Right lobe of liver (tissue), 6 donors: ENCODE data around the gene DLG2. TPM values are rescaled to one million over a fixed set of nuclear protein-coding genes. Genes with fewer than 3 reads are reported as not detected.

ENCODE experiments used
- ATAC-seq, 4 donors: fragments of 200-7000 bp; cut with Tn5 transposase; one replicate each; pipeline ENCODE4 v1.9.1; 2020; ENCODE audit warnings: mild to moderate bottlenecking in 4 of 4, moderate library complexity in 4 of 4
- DNase-seq, 3 donors: peaks; one replicate each; pipeline ENCODE4 v3.0.0-alpha.2; 2020
- H3K27ac ChIP-seq, 3 donors: fragments of 200-600 bp; one replicate each; pipeline ENCODE4 v1.8.0; 2022
- H3K27me3 ChIP-seq, 2 donors: fragments of 200-600 bp; one replicate each; pipeline ENCODE4 v1.8.0; 2022
- H3K36me3 ChIP-seq, 4 donors: fragments of 200-600 bp; sonication (generic) in 1 of 4; one replicate each; pipeline versions ENCODE4 v1.5.1 to v1.8.0; 2017 to 2022; ENCODE audit warnings: control low read depth in 1 of 4
- H3K4me1 ChIP-seq, 4 donors: fragments of 200-600 bp; sonication (generic) in 1 of 4; one replicate each; pipeline versions ENCODE4 v1.5.1 to v1.8.0; 2017 to 2022; ENCODE audit warnings: control low read depth in 1 of 4
- H3K4me3 ChIP-seq, 3 donors: fragments of 200-600 bp; one replicate each; pipeline ENCODE4 v1.8.0; 2022
- H3K9me3 ChIP-seq, 4 donors: fragments of 200-600 bp; sonication (generic) in 1 of 4; one replicate each; pipeline versions ENCODE4 v1.5.1 to v1.8.0; 2017 to 2022; ENCODE audit warnings: control low read depth in 1 of 4
- CTCF ChIP-seq, 4 donors: fragments of 200-600 bp in 3 of 4; fragments of 450-650 bp in 1 of 4; IDR thresholded peaks; one replicate each; pipeline versions ENCODE4 v1.5.1 to v1.8.0; 2016 to 2022; ENCODE audit warnings: antibody characterized with exemption in 4 of 4, mild to moderate bottlenecking in 2 of 4
- POLR2A ChIP-seq: fragments of 450-650 bp; IDR thresholded peaks from one replicate; pipeline ENCODE4 v1.6.1; 2017; ENCODE audit warnings: antibody characterized with exemption, mild to moderate bottlenecking
- WGBS: methylation state at CpG from one replicate; pipeline ENCODE4 v1.1.6; 2018; ENCODE audit warnings: low coverage, low lambda C conversion rate; ENCODE audit not compliant: insufficient coverage; ENCODE audit errors: missing lambda C conversion rate; 5-methylcytosine and 5-hydroxymethylcytosine counted together
- intact Hi-C, 2 donors: fragments of 100-400 bp; cut with DNase I; formaldehyde crosslinking; loops; one replicate each; pipeline versions ENCODE4 v1.11.2 to v1.14.1; 2022
- total RNA-seq, 6 experiments: library from RNA; depleted of rRNA in 2 of 6; stranded (reverse); fragments of >200 nt in 2 of 6; fragmentation: NEBNext Ultra II Directional in 3 of 6; extraction: Animal tissue kit (Norgen Biotek cat#: 25700) in 3 of 6; gene quantifications; one replicate each; pipeline versions ENCODE4 v1.1.0 to v1.2.4, GENCODE V29; 2016 to 2023
- donor health status: DM: no; HTN: yes; CAD: no.
- donor health status: DM: no; HTN: no; CAD: no.
- donor health status: DM: no; HTN: no; CAD: no.
- donor health status: DM: no; HTN: yes; CAD: no.
- donor health status: DM: no; HTN: yes; CAD: no.

The DLG2 gene
- total RNA-seq, 6 experiments from 2014 or later = 1.2 to 6.4 (median 2.5) TPM

GRCh38 chr11:84720706-84721402 lies 906.3 kb downstream of the DLG2 start:
- intact Hi-C loops = no loop called here
- no peak for TF ChIP-seq POLR2A
- TF ChIP-seq CTCF (IDR thresholded peaks at IDR 0.05) = no peak
- H3K27me3 ChIP-seq = peaks cover 0 to 3% of the 10 kb centered on the region in 2 donors
- no peaks in the 10 kb centered on the region for H3K36me3 ChIP-seq
- H3K4me3 ChIP-seq = peak overlapping the region; percentile 29 to 44 (median 35)
- peak in 2 of 3 donors; percentile 28 to 57 for DNase-seq
- peaks cover 0 to 5% (median 0%) of the 10 kb centered on the region in 4 donors for H3K4me1 ChIP-seq
- peak; percentile 62 to 70 (median 68) for ATAC-seq
- WGBS = 3% methylated on average over 19 of the region's 29 CpGs
- no peak overlapping the region for H3K27ac ChIP-seq
- no peaks in the 10 kb centered on the region for H3K9me3 ChIP-seq

- Histone ChIP-seq H3K36me3 (no peaks in the 10 kb centered on the region), H3K27me3 (peaks cover 0 to 3% of the 10 kb centered on the region in 2 donors), H3K4me3 (peak overlapping the region; percentile 29 to 44 (median 35)), H3K27ac (no peak overlapping the region), H3K9me3 (no peaks in the 10 kb centered on the region), H3K4me1 (peaks cover 0 to 5% (median 0%) of the 10 kb centered on the region in 4 donors)
- intact Hi-C loops = no loop called here
- DNase-seq = peak in 2 of 3 donors; percentile 29 to 57
- WGBS = 2% methylated on average over 22 of the region's 26 CpGs
- peak; percentile 27 to 53 (median 42) for ATAC-seq
- TF ChIP-seq CTCF (IDR thresholded peaks at IDR 0.05) (no peak), POLR2A (no peak)
Measured at GRCh38 chr11:84719935-84720577, 907.1 kb downstream of the DLG2 start.

- H3K4me3 ChIP-seq = no peak overlapping the region
- TF ChIP-seq CTCF (IDR thresholded peaks at IDR 0.05) (peak in 3 of 4 donors; percentile 23 to 54 (median 25)), POLR2A (no peak)
- intact Hi-C loops = no loop called here
Measured at GRCh38 chr11:84714316-84714780, 912.8 kb downstream of the DLG2 start.

GRCh38 chr11:84691830-84692229 lies 935.3 kb downstream of the DLG2 start:
- Histone ChIP-seq H3K9me3 (no peaks in the 10 kb centered on the region), H3K36me3 (no peaks in the 10 kb centered on the region), H3K27ac (no peak overlapping the region), H3K4me1 (no peaks in the 10 kb centered on the region), H3K4me3 (no peak overlapping the region), H3K27me3 (no peaks in the 10 kb centered on the region)
- WGBS = 86% methylated on average over 4 of the region's 4 CpGs
- TF ChIP-seq CTCF (IDR thresholded peaks at IDR 0.05) (no peak), POLR2A (no peak)
- ATAC-seq (no peak), DNase-seq (no peak)
- intact Hi-C loops = no loop called here

More at GRCh38 chr11:84714316-84714780, 912.8 kb downstream of the DLG2 start:
- Histone ChIP-seq H3K27me3 (peaks cover 0 to 3% of the 10 kb centered on the region in 2 donors), H3K4me1 (no peaks in the 10 kb centered on the region), H3K36me3 (no peaks in the 10 kb centered on the region), H3K27ac (no peak overlapping the region), H3K9me3 (no peaks in the 10 kb centered on the region)
- ATAC-seq = peak; percentile 74 to 97 (median 86)
- 20% methylated on average over 1 of the region's 1 CpG for WGBS
- peak; percentile 24 to 49 (median 41) for DNase-seq
